Tibial nerve (tissue), 4 donors: ENCODE results near the gene MRPL27. TPM values are rescaled to one million over a fixed set of nuclear protein-coding genes. Genes with fewer than 3 reads are reported as not detected.

Source experiments
- DNase-seq, 2 donors: peaks; one replicate each; pipeline ENCODE4 v3.0.0-alpha.2; 2019; ENCODE audit warnings: low spot score in 2 of 2
- H3K27ac ChIP-seq, 4 donors: fragments of 200-600 bp; sonication (generic) in 3 of 4; one replicate each; pipeline ENCODE4 v1.5.1; 2017 to 2019; ENCODE audit warnings: mild to moderate bottlenecking in 1 of 4
- H3K27me3 ChIP-seq, 2 donors: fragments of 200-600 bp; sonication (generic) in 1 of 2; one replicate each; pipeline versions ENCODE4 v1.5.1 to v1.6.0; 2017 to 2019
- H3K36me3 ChIP-seq, 3 donors: fragments of 200-600 bp; sonication (generic); one replicate each; pipeline ENCODE4 v1.5.1; 2018 to 2019
- H3K4me1 ChIP-seq, 4 donors: fragments of 200-600 bp; sonication (generic) in 3 of 4; one replicate each; pipeline ENCODE4 v1.5.1; 2017 to 2019
- H3K4me3 ChIP-seq, 4 donors: fragments of 200-600 bp; sonication (generic) in 3 of 4; one replicate each; pipeline ENCODE4 v1.5.1; 2017 to 2019; ENCODE audit warnings: mild to moderate bottlenecking in 1 of 4, moderate library complexity in 1 of 4
- H3K9me3 ChIP-seq, 4 donors: fragments of 200-600 bp; sonication (generic) in 3 of 4; one replicate each; pipeline ENCODE4 v1.5.1; 2017 to 2019
- EP300 ChIP-seq, 2 donors: sonication (generic); formaldehyde crosslinking; IDR thresholded peaks; one replicate each; pipeline ENCODE4 v1.6.1; 2017; ENCODE audit warnings: antibody characterized with exemption in 2 of 2, mild to moderate bottlenecking in 1 of 2
- POLR2A ChIP-seq, 2 donors: fragments of 450-650 bp; IDR thresholded peaks; one replicate each; pipeline ENCODE4 v1.6.1; 2017; ENCODE audit warnings: antibody characterized with exemption in 2 of 2, mild to moderate bottlenecking in 2 of 2, moderate library complexity in 2 of 2
- WGBS, 2 donors: methylation state at CpG; one replicate each; pipeline ENCODE4 v1.1.5; 2018; 5-methylcytosine and 5-hydroxymethylcytosine counted together
- total RNA-seq, 4 donors: library from RNA; depleted of rRNA; stranded (reverse); fragments of >200 nt; gene quantifications; one replicate each; pipeline ENCODE4 v1.1.0, GENCODE V29; 2016
- TF ChIP-seq, protein P1 (sequence below), 5 experiments: fragments of 200-600 bp in 3 of 5; fragments of 450-650 bp in 2 of 5; sonication (generic) in 3 of 5; IDR thresholded peaks; one replicate each; pipeline ENCODE4 v1.5.1; 2016 to 2019; ENCODE audit warnings: antibody characterized with exemption in 5 of 5, mild to moderate bottlenecking in 3 of 5, moderate library complexity in 2 of 5

Gene MRPL27
- total RNA-seq, 4 donors from 2014 or later: 32.4 to 45.9 (median 34.9) TPM

DNA sequence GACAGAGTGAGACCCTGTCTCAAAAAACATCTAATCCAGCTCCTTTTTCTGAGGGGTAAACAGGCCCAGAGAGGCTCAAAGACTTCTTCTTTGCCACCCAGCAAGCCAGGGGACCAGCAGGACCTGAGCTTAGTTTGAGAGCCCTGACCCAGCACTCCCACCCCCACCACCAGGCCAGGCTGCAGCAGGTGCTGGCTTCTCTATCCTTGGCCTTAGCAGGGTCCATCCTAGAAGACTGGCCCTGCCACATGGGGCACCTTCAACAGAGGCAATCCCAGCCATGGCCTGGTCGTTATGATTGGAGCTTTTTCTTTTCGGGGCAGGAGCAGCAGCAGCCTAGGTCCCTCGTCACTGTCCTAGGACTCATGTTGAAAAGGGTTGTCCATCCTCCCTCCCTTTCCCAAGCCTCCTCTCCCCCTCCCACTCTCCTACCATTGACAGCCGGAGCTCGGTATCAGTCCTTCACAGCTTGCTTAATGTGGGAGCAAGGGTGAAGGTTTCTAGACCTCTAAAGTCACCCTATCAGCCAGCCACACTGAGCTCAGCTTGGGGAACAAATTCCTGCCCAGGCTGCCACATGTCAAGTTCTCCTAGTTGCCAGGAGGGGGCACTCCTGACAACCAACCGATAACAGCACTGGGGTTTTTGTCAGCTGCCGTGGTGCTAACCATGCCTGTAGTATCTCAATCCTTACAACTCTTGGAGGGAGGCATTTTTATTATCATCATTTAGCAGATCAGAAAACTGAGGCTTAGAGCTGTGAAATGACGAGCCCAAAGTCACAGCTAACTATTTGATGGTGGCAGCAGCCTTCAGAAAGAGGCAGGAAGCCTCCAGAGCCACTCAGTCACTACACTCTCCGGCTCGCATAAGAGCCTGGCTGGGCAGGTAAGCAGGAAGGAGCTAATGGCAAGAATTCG lies 11.2 kb downstream of the MRPL27 start:
- WGBS, 2 donors: 30 to 37% methylated on average over 11 of the region's 11 CpGs
- peaks cover 0 to 28% (median 17%) of the 10 kb centered on the region in 4 donors for H3K4me1 ChIP-seq
- H3K9me3 ChIP-seq: no peaks in the 10 kb centered on the region
- peaks cover 0 to 65% (median 6%) of the 10 kb centered on the region in 3 donors for H3K36me3 ChIP-seq
- peak overlapping the region in 2 of 4 donors; percentile 3 to 42 for H3K27ac ChIP-seq
- H3K4me3 ChIP-seq: no peak overlapping the region
- TF ChIP-seq EP300 (IDR thresholded peaks at IDR 0.05) (no peak), POLR2A (IDR thresholded peaks at IDR 0.05) (no peak)
- TF ChIP-seq, protein P1, sequence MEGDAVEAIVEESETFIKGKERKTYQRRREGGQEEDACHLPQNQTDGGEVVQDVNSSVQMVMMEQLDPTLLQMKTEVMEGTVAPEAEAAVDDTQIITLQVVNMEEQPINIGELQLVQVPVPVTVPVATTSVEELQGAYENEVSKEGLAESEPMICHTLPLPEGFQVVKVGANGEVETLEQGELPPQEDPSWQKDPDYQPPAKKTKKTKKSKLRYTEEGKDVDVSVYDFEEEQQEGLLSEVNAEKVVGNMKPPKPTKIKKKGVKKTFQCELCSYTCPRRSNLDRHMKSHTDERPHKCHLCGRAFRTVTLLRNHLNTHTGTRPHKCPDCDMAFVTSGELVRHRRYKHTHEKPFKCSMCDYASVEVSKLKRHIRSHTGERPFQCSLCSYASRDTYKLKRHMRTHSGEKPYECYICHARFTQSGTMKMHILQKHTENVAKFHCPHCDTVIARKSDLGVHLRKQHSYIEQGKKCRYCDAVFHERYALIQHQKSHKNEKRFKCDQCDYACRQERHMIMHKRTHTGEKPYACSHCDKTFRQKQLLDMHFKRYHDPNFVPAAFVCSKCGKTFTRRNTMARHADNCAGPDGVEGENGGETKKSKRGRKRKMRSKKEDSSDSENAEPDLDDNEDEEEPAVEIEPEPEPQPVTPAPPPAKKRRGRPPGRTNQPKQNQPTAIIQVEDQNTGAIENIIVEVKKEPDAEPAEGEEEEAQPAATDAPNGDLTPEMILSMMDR (IDR thresholded peaks at IDR 0.05): peak; percentile 60 to 75 (median 70)
- H3K27me3 ChIP-seq: no peaks in the 10 kb centered on the region
- peak in 1 of 2 donors; percentile 35 for DNase-seq

DNA sequence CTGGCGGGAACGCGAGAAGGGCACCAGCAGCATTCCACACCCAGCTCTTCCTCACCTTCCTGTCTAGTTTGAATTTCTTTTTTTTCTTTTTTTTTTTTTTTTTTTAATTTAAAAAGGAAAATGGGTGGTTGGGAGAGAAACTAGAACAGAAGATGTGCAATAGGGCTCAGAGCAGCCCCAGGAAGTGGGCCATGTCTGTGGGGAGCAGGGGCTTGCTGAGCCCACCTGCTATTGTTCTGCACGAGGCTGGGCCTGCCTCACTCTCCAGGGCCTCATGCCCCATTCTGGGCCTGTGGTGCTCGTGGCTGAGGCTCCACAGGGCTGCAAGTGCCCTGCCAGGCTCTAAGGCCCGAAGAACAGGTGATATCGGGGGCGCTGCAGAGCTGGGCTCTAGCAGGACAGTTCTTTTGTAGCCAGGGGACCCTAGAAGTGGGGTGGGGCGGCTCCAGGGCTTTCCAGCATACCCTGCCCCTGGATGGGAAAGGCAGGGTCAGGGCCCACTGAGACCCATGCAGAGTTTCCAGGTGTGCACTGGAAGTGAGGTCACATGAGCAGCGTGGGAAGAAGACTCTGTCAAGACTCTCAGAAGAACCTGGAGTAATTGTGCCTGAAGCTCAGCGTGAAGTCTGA lies 12.4 kb downstream of the MRPL27 start:
- WGBS, 2 donors: 81 to 86% methylated on average over 10 to 11 of the region's 11 CpGs

DNA sequence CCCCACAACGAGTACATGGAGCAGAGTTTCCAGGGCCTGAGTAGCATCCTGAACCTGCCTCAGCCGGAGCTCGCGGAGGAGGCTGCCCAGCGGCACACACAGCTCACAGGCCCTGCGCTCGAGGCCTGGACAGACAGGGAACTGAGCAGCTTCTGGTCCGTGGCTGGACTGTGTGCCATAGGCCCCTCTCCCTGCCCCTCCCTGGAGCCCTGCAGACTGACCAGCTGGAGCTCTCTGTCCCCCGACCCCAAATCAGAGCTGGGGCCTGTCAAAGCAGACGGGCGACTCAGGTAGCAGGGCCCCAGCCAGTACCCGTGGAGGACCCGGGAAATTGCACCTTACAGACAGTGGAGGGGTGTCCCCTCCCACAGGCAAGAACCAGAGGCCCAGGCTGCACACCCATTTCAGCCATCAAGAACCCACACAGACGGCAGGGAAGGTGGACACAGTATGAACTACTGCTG lies 13.0 kb downstream of the MRPL27 start:
- Histone ChIP-seq H3K4me3 (no peak overlapping the region), H3K27me3 (no peaks in the 10 kb centered on the region), H3K27ac (no peak overlapping the region), H3K9me3 (no peaks in the 10 kb centered on the region), H3K36me3 (peaks cover 0 to 65% (median 13%) of the 10 kb centered on the region in 3 donors), H3K4me1 (peaks cover 0 to 28% (median 17%) of the 10 kb centered on the region in 4 donors)
- WGBS, 2 donors: 65 to 83% methylated on average over 7 to 8 of the region's 14 CpGs
- TF ChIP-seq POLR2A (IDR thresholded peaks at IDR 0.05): no peak
- TF ChIP-seq, protein P1 (IDR thresholded peaks at IDR 0.05): no peak
- TF ChIP-seq EP300 (IDR thresholded peaks at IDR 0.05): no peak
- DNase-seq: no peak

More for the DNA sequence above, 12.4 kb downstream of the MRPL27 start:
- no peaks in the 10 kb centered on the region for H3K9me3 ChIP-seq
- no peak for DNase-seq
- H3K27ac ChIP-seq: no peak overlapping the region
- TF ChIP-seq, protein P1 (IDR thresholded peaks at IDR 0.05): no peak
- no peak for TF ChIP-seq POLR2A (IDR thresholded peaks at IDR 0.05)
- TF ChIP-seq EP300 (IDR thresholded peaks at IDR 0.05): no peak
- H3K4me3 ChIP-seq: no peak overlapping the region
- no peaks in the 10 kb centered on the region for H3K27me3 ChIP-seq
- peaks cover 0 to 28% (median 17%) of the 10 kb centered on the region in 4 donors for H3K4me1 ChIP-seq
- peaks cover 0 to 65% (median 13%) of the 10 kb centered on the region in 3 donors for H3K36me3 ChIP-seq

DNA sequence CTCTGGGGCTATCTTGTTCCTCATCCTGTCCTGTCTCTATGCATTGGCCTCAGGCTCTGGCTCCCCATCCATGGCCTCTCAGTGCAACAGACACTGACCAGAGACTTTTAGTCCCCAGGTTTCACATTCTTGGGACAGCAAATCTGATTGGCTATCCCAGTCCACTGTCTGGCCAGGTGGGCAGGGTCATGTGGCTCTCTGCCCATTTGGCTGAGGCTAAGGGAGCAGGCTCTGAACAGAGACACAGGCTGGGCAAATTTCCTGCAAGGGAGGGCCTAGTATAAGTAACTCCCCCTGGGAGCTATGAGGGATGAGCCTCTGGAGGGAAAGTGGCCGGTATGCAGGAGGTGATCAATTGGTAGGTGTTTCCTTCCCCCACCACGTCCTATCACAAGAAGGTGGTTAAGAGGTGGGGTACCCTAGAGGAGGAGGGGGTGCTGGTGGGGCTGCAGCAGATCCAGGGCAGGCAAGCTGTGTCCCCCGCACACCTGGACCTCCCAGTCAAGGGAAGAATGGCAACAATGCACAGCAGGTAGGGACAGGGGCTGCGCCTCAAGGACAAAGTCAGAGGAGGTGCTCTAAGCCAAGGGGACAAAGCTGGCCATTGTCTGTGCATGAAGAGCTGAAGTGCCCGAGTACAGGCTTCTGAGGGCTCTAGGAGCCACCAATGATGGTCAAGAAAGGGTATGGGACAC lies 13.8 kb downstream of the MRPL27 start:
- DNase-seq: no peak
- Histone ChIP-seq H3K36me3 (peaks cover 0 to 67% (median 13%) of the 10 kb centered on the region in 3 donors), H3K4me1 (peaks cover 0 to 22% (median 16%) of the 10 kb centered on the region in 4 donors), H3K27me3 (no peaks in the 10 kb centered on the region), H3K27ac (no peak overlapping the region), H3K9me3 (no peaks in the 10 kb centered on the region), H3K4me3 (no peak overlapping the region)
- TF ChIP-seq, protein P1 (IDR thresholded peaks at IDR 0.05): no peak
- TF ChIP-seq POLR2A (IDR thresholded peaks at IDR 0.05): no peak
- no peak for TF ChIP-seq EP300 (IDR thresholded peaks at IDR 0.05)
- WGBS, 2 donors: 65 to 67% methylated on average over 5 of the region's 5 CpGs
